HepG2 (cell line): ENCODE results near the gene SIRT1. TPM values are rescaled to one million over a fixed set of nuclear protein-coding genes. Genes with fewer than 3 reads are reported as not detected.

Experiments
- ARNT ChIP-seq: fragments of 450-650 bp; IDR thresholded peaks from 2 replicates; pipeline ENCODE4 v1.6.1; 2017
- BRD4 ChIP-seq: sonication (generic); formaldehyde crosslinking; IDR thresholded peaks from 2 replicates; pipeline ENCODE4 v1.4.0; 2020; ENCODE audit warnings: missing genetic modification reagents
- CBX2 ChIP-seq, 2 experiments: fragments of 200-600 bp in 1 of 2; sonication (generic); formaldehyde crosslinking in 1 of 2; IDR thresholded peaks; 2 replicates each; pipeline versions ENCODE4 v1.7.0 to v1.8.1; 2018 to 2022; ENCODE audit warnings: low read depth in 2 of 2, low read length in 1 of 2, mild to moderate bottlenecking in 1 of 2, missing genetic modification reagents in 1 of 2
- MEIS2 ChIP-seq: sonication (generic); formaldehyde crosslinking; IDR thresholded peaks from 2 replicates; pipeline ENCODE4 v1.9.0; 2021; ENCODE audit warnings: mild to moderate bottlenecking, missing genetic modification reagents
- MTERF4 ChIP-seq: sonication (generic); formaldehyde crosslinking; IDR thresholded peaks from 2 replicates; pipeline ENCODE4 v1.8.0; 2023; ENCODE audit warnings: mild to moderate bottlenecking, missing genetic modification reagents
- REL ChIP-seq: sonication (generic); formaldehyde crosslinking; conservative IDR thresholded peaks from 2 replicates; pipeline ENCODE4 v1.8.0; 2022; ENCODE audit warnings: mild to moderate bottlenecking, missing genetic modification reagents, moderate library complexity
- SAFB2 ChIP-seq: sonication (generic); formaldehyde crosslinking; IDR thresholded peaks from 2 replicates; pipeline ENCODE4 v1.5.1; 2020; ENCODE audit warnings: missing genetic modification reagents, low read depth, mild to moderate bottlenecking, borderline replicate concordance
- SNAPC2 ChIP-seq: sonication (generic); formaldehyde crosslinking; IDR thresholded peaks from 2 replicates; pipeline ENCODE4 v1.8.1; 2022; ENCODE audit warnings: mild to moderate bottlenecking, missing genetic modification reagents
- SP4 ChIP-seq: sonication (generic); formaldehyde crosslinking; IDR thresholded peaks from 2 replicates; pipeline ENCODE4 v1.8.1; 2023; ENCODE audit warnings: mild to moderate bottlenecking, missing genetic modification reagents
- SYNCRIP ChIP-seq: fragments of 200-400 bp; formaldehyde crosslinking; IDR thresholded peaks from 2 replicates; pipeline ENCODE4 v1.6.1; 2018; ENCODE audit warnings: mild to moderate bottlenecking, low read depth, low read length; ENCODE audit not compliant: insufficient read depth
- TBP ChIP-seq: sonication (generic); formaldehyde crosslinking; IDR thresholded peaks from 2 replicates; pipeline ENCODE4 v1.5.0; 2020; ENCODE audit warnings: missing genetic modification reagents
- TCF12 ChIP-seq, 2 experiments: fragments of 450-650 bp in 1 of 2; sonication (generic) in 1 of 2; formaldehyde crosslinking in 1 of 2; IDR thresholded peaks; 2 replicates each; pipeline versions ENCODE4 v1.6.1 to v1.8.0; 2017 to 2022; ENCODE audit warnings: antibody characterized with exemption in 1 of 2, mild to moderate bottlenecking in 1 of 2, missing genetic modification reagents in 1 of 2, moderate library complexity in 1 of 2
- TEAD2 ChIP-seq: sonication (generic); formaldehyde crosslinking; IDR thresholded peaks from 2 replicates; pipeline ENCODE4 v1.9.0; 2021; ENCODE audit warnings: missing genetic modification reagents
- U2AF2 ChIP-seq: fragments of 200-400 bp; formaldehyde crosslinking; IDR thresholded peaks from 2 replicates; pipeline ENCODE4 v1.6.1; 2017; ENCODE audit warnings: low read depth, mild to moderate bottlenecking, low read length
- ZEB1 ChIP-seq: IDR thresholded peaks from 2 replicates; pipeline ENCODE4 v1.6.1; 2012; ENCODE audit warnings: mild to moderate bottlenecking, low read depth, inconsistent platforms; ENCODE audit not compliant: insufficient replicate concordance
- ZNF230 ChIP-seq: sonication (generic); formaldehyde crosslinking; IDR thresholded peaks from 2 replicates; pipeline ENCODE4 v1.4.0; 2020; ENCODE audit warnings: mild to moderate bottlenecking, missing genetic modification reagents
- ZNF317 ChIP-seq: sonication (generic); formaldehyde crosslinking; IDR thresholded peaks from 2 replicates; pipeline ENCODE4 v1.5.0; 2020; ENCODE audit warnings: mild to moderate bottlenecking, missing genetic modification reagents
- ZNF331 ChIP-seq: sonication (generic); formaldehyde crosslinking; IDR thresholded peaks from 2 replicates; pipeline ENCODE4 v1.4.0; 2020; ENCODE audit warnings: missing genetic modification reagents
- ZNF44 ChIP-seq: sonication (generic); formaldehyde crosslinking; IDR thresholded peaks from 2 replicates; pipeline ENCODE4 v1.5.1; 2020; ENCODE audit warnings: mild to moderate bottlenecking, missing genetic modification reagents
- ZNF496 ChIP-seq: sonication (generic); formaldehyde crosslinking; IDR thresholded peaks from 2 replicates; pipeline ENCODE4 v1.8.1; 2023; ENCODE audit warnings: mild to moderate bottlenecking, moderate library complexity, missing genetic modification reagents; ENCODE audit not compliant: insufficient replicate concordance
- ZNF616 ChIP-seq: sonication (generic); formaldehyde crosslinking; IDR thresholded peaks from 2 replicates; pipeline ENCODE4 v1.5.0; 2020; ENCODE audit warnings: low read depth, mild to moderate bottlenecking, missing genetic modification reagents
- ZNF724P ChIP-seq: sonication (generic); formaldehyde crosslinking; IDR thresholded peaks from 2 replicates; pipeline ENCODE4 v1.8.0; 2022; ENCODE audit warnings: missing genetic modification reagents, borderline replicate concordance
- polyA plus RNA-seq, 8 experiments: library from polyadenylated mRNA; depleted of rRNA in 3 of 8; stranded (reverse) in 7 of 8; unstranded in 1 of 8; fragments of >200 nt; fragmentation: Illumina TruSeq in 4 of 8; extraction: Trizol in 4 of 8; gene quantifications; 2 replicates each; pipeline versions ENCODE4 v1.2.1 to v1.2.3, GENCODE V29; 2011 to 2016; ENCODE audit warnings: low read depth in 4 of 8, missing spikeins in 1 of 8, mixed read lengths in 1 of 8; ENCODE audit not compliant: insufficient read depth in 1 of 8
- total RNA-seq, 5 experiments: library from RNA; depleted of rRNA; stranded (reverse); fragments of >200 nt; fragmentation: Illumina TruSeq; extraction: Trizol; gene quantifications; 2 replicates each; pipeline ENCODE4 v1.2.3, GENCODE V29; 2016; ENCODE audit warnings: low read depth in 1 of 5
- TF ChIP-seq, protein P1 (sequence below): IDR thresholded peaks from 2 replicates; pipeline ENCODE4 v1.6.1; 2016; ENCODE audit warnings: missing compliant biosample characterization, missing genetic modification reagents, borderline replicate concordance
- TF ChIP-seq, protein P2 (sequence below): sonication (generic); formaldehyde crosslinking; IDR thresholded peaks from 2 replicates; pipeline ENCODE4 v1.4.0; 2020; ENCODE audit warnings: mild to moderate bottlenecking, missing genetic modification reagents, borderline replicate concordance

The SIRT1 gene
- total and polyA plus RNA-seq, 2 of the 13 experiments (the other 11 are each of a cell fraction or from before 2014, with no cell fraction given), result 9.4 to 10.2 TPM

DNA sequence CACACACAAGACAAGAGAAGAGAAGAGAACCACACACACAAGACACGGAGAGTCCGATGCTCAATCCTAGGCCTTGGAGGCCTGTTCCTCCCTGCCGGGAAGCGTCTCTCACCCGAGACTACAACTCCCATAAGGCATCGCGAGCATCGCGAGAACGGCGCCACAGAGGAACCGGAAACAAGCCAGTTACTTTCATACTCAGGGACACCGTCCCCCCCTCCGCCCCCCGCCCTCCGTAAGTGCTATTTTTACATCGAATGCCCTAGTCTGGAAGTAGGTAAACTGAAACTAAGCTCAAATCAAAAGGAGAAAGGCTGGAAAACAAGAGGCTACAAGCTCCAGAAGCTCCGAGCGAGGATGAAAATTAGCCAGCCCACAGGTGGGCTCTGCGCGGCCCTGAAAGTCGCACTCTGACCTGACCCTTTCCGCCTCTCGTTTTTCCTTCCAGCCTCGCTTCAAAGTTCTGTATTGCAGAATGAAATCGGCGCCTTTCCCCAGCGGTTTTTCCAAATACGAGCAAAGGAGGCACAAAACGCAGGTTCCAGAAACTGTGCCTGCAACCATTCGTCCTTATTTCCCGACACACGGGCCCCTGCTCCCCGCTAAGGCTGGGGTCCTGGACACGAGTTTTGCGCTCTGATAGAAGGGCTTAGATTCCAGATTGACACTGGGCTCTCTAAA is 35.0 kb upstream of the SIRT1 start (continued):
- no peak for TF ChIP-seq MTERF4
- no peak for TF ChIP-seq U2AF2
- TF ChIP-seq ARNT, result no peak
- 0 out of 2 replicates have a peak, but pooled peaks have one; percentile 15 for TF ChIP-seq SP4
- peak; percentile 71; the same call in 1 of the 2 replicates for TF ChIP-seq ZNF331
- TF ChIP-seq MEIS2 (CRISPR knock-in tag), result no peak
- TF ChIP-seq ZNF724P (CRISPR knock-in tag), result no peak
- TF ChIP-seq, protein P1, sequence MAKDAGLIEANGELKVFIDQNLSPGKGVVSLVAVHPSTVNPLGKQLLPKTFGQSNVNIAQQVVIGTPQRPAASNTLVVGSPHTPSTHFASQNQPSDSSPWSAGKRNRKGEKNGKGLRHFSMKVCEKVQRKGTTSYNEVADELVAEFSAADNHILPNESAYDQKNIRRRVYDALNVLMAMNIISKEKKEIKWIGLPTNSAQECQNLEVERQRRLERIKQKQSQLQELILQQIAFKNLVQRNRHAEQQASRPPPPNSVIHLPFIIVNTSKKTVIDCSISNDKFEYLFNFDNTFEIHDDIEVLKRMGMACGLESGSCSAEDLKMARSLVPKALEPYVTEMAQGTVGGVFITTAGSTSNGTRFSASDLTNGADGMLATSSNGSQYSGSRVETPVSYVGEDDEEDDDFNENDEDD (CRISPR knock-in tag), result peak; percentile 62; the same call in 1 of the 2 replicates
- TF ChIP-seq ZEB1, result peak; percentile 29
- no peak for TF ChIP-seq TBP (CRISPR knock-in tag)
- no peak for TF ChIP-seq ZNF317 (CRISPR knock-in tag)
- TF ChIP-seq ZNF496 (CRISPR knock-in tag), result no peak
- TF ChIP-seq SYNCRIP, result no peak
- no peak for TF ChIP-seq REL (CRISPR knock-in tag)
- TF ChIP-seq, protein P2, sequence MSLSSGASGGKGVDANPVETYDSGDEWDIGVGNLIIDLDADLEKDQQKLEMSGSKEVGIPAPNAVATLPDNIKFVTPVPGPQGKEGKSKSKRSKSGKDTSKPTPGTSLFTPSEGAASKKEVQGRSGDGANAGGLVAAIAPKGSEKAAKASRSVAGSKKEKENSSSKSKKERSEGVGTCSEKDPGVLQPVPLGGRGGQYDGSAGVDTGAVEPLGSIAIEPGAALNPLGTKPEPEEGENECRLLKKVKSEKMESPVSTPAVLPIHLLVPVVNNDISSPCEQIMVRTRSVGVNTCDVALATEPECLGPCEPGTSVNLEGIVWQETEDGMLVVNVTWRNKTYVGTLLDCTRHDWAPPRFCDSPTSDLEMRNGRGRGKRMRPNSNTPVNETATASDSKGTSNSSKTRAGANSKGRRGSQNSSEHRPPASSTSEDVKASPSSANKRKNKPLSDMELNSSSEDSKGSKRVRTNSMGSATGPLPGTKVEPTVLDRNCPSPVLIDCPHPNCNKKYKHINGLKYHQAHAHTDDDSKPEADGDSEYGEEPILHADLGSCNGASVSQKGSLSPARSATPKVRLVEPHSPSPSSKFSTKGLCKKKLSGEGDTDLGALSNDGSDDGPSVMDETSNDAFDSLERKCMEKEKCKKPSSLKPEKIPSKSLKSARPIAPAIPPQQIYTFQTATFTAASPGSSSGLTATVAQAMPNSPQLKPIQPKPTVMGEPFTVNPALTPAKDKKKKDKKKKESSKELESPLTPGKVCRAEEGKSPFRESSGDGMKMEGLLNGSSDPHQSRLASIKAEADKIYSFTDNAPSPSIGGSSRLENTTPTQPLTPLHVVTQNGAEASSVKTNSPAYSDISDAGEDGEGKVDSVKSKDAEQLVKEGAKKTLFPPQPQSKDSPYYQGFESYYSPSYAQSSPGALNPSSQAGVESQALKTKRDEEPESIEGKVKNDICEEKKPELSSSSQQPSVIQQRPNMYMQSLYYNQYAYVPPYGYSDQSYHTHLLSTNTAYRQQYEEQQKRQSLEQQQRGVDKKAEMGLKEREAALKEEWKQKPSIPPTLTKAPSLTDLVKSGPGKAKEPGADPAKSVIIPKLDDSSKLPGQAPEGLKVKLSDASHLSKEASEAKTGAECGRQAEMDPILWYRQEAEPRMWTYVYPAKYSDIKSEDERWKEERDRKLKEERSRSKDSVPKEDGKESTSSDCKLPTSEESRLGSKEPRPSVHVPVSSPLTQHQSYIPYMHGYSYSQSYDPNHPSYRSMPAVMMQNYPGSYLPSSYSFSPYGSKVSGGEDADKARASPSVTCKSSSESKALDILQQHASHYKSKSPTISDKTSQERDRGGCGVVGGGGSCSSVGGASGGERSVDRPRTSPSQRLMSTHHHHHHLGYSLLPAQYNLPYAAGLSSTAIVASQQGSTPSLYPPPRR (CRISPR knock-in tag), result no peak
- no peak for TF ChIP-seq ZNF44 (CRISPR knock-in tag)
- TF ChIP-seq SNAPC2 (CRISPR knock-in tag), result peak; percentile 52; the same call in 1 of the 2 replicates
- no peak for TF ChIP-seq SAFB2
- no peak for TF ChIP-seq ZNF616
- no peak for TF ChIP-seq TEAD2 (CRISPR knock-in tag)
- no peak for TF ChIP-seq CBX2 (IDR thresholded peaks at IDR 0.05; ENCODE audit: low read depth, low read length)
- TF ChIP-seq CBX2 (CRISPR knock-in tag; IDR thresholded peaks at IDR 0.05; ENCODE audit: low read depth), result no peak; the same call in 1 of the 2 replicates
- TF ChIP-seq TCF12 (IDR thresholded peaks at IDR 0.05), result no peak
- no peak for TF ChIP-seq TCF12 (CRISPR knock-in tag; IDR thresholded peaks at IDR 0.05)
- TF ChIP-seq BRD4, result no peak
- no peak for TF ChIP-seq ZNF230 (CRISPR knock-in tag)
